Stimulated activated CD4-positive, alpha-beta T cell treated with anti-CD3 and anti-CD28 coated beads, TNF-alpha, amount 100 ng/mL, for 4 hours (primary cell): ENCODE data around the gene E2F2.

ENCODE experiments used
- DNase-seq, 3 experiments: peaks; one replicate each; pipeline ENCODE4 v3.0.0-alpha.2; 2020; ENCODE audit warnings: low read depth in 3 of 3

Gene E2F2

DNA sequence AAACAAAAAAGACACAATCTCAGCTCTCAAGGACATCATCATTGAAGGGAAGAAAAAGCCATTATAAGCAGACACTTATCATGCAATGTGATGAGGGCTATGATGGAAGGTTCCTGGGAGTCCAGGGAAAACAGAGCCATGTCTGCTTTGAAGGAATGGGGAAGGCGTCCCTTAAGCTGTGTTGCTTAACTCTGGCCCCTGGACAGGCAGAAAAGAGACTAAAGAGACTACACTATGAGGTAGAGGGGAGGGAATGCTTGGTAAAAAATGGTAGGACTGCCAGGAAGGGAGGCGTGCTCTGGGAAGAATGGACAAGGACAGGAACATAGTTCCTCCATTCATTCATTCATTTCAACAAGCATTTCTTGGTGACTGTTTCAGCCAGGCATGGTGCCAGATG, 68.3 kb downstream of the E2F2 start:
- DNase-seq, result no peak

DNA sequence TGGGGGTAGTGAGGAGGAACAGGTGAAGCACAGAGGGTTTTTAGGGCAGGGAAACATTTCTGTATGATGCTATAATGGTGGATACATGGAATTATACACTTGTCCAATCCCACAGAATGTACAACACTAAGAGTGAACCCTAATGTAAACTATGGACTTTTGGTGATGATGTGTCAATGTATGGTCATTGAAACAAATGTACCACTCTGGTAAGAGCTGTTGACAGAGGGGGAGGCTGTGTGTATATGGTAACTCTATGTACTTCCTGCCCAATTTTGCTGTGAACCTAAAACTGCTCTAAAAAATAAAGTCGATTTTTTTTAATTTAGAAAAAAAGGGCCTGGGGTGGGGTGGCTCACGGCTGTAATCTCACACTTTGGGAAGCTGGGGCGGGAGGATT, 70.0 kb downstream of the E2F2 start:
- DNase-seq, result no peak

DNA sequence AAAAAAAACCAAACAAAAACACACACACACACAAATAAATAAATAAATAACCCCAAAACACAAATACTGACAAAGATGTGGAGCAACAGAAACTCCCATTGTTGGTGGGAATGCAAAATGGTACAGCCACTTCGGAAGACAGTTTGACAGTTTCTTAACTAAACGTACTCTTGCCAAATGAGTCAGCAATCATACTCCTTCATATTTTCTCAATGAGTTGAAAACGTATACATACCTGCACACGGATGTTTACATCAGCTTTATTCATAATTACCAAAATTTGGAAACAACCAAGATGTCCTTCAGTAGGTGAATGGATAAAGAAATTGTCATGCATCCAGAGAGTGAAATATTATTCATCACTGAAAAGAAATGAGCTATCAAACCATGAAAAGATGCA, 70.5 kb downstream of the E2F2 start:
- DNase-seq, result no peak

DNA sequence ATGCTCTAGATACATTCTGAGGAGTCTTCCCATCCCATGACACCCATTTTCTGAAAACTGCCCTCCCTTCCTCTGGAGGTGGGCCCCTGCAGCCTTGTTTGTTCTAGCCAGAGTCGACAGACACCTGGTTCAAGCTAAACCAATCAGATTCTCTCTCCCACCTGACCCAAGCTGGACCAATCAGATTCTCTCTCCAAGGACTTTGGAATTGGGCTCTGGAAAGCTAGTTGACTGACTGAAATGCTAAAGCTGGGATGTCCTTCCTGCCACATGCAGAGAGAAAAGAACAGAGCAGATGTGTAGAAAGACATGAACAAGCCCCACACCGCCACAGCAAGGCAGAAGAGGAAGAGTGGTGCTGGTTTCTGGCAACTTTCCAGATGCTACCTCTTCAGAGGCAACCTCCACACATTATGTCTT, 71.7 kb downstream of the E2F2 start:
- DNase-seq, result no peak
